Measurements from ENCODE around the gene DOCK9.
A peak's percentile ranks its signal among the peaks of the same experiment; 100 is the strongest.

Gene DOCK9

GRCh38 chr13:98856983-98857382, 120.9 kb downstream of the DOCK9 start:
- H3K9ac ChIP-seq (ENCODE audit: low read length) = no peak overlapping the region
- H3K14ac ChIP-seq (ENCODE audit: low read length in 2 of 2) = no peak overlapping the region
- H4K91ac ChIP-seq (ENCODE audit: low read length) = no peak overlapping the region
- H2BK12ac ChIP-seq (ENCODE audit: low read length in 2 of 2) = no peak overlapping the region
- H3K18ac ChIP-seq (ENCODE audit: low read depth in 1 of 2, low read length in 2 of 2) = no peak overlapping the region
- no peaks in the 10 kb centered on the region for H3K9me3 ChIP-seq (ENCODE audit: control insufficient read depth, low read length)
- DNase-seq = no peak
- no peak overlapping the region for H4K8ac ChIP-seq (ENCODE audit: low read length)
- H3K36me3 ChIP-seq (ENCODE audit: control insufficient read depth in 1 of 2, insufficient read depth in 2 of 2, low read depth in 1 of 2, low read length in 2 of 2) = peaks cover 21 to 29% of the 10 kb centered on the region in 2 experiments
- no peak overlapping the region for H3K27ac ChIP-seq (ENCODE audit: low read length, poor library complexity, severe bottlenecking)
- H2BK5ac ChIP-seq (ENCODE audit: low read depth, low read length, poor library complexity, severe bottlenecking) = no peak overlapping the region
- peaks cover 2% of the 10 kb centered on the region for H3K4me1 ChIP-seq (ENCODE audit: control insufficient read depth, insufficient read depth, low read depth, low read length)
- WGBS = 78% methylated on average over 5 of the region's 5 CpGs
- peaks cover 1% of the 10 kb centered on the region for H3K79me1 ChIP-seq (replicated peaks; ENCODE audit: low read length, poor library complexity, severe bottlenecking)
- H2BK15ac ChIP-seq (ENCODE audit: low read depth, poor library complexity, severe bottlenecking) = no peak overlapping the region
- H3K27me3 ChIP-seq (ENCODE audit: control insufficient read depth in 1 of 2, insufficient read depth in 1 of 2, low read length in 2 of 2) = no peaks in the 10 kb centered on the region
- peak overlapping the region in 1 of 2 experiments; percentile 14 for H3K23ac ChIP-seq (ENCODE audit: low read length in 2 of 2)
- H3K4me2 ChIP-seq (ENCODE audit: low read length, poor library complexity, severe bottlenecking) = no peak overlapping the region
- no peak overlapping the region for H2AK5ac ChIP-seq (ENCODE audit: low read length, severe bottlenecking)
- no peak overlapping the region for H2AFZ ChIP-seq (ENCODE audit: low read depth, low read length)
- no peak overlapping the region for H3K4ac ChIP-seq (ENCODE audit: low read depth in 1 of 2, low read length in 2 of 2)
- H2BK120ac ChIP-seq (ENCODE audit: low read depth, low read length) = no peak overlapping the region
- H3K4me3 ChIP-seq (ENCODE audit: insufficient read depth in 1 of 2, low read depth in 1 of 2, low read length in 2 of 2) = no peak overlapping the region

- WGBS = over 99% methylated on average over 6 of the region's 6 CpGs
- H2BK5ac ChIP-seq (ENCODE audit: low read depth, low read length, poor library complexity, severe bottlenecking) = no peak overlapping the region
- H2BK15ac ChIP-seq (ENCODE audit: low read depth, poor library complexity, severe bottlenecking) = no peak overlapping the region
- H3K4me3 ChIP-seq (ENCODE audit: insufficient read depth in 1 of 2, low read depth in 1 of 2, low read length in 2 of 2) = no peak overlapping the region
- no peak overlapping the region for H3K4me2 ChIP-seq (ENCODE audit: low read length, poor library complexity, severe bottlenecking)
- no peak overlapping the region for H3K23ac ChIP-seq (ENCODE audit: low read length in 2 of 2)
- no peaks in the 10 kb centered on the region for H3K9me3 ChIP-seq (ENCODE audit: control insufficient read depth, low read length)
- H3K4ac ChIP-seq (ENCODE audit: low read depth in 1 of 2, low read length in 2 of 2) = no peak overlapping the region
- no peak overlapping the region for H2BK120ac ChIP-seq (ENCODE audit: low read depth, low read length)
- H2BK12ac ChIP-seq (ENCODE audit: low read length in 2 of 2) = no peak overlapping the region
- H3K36me3 ChIP-seq (ENCODE audit: control insufficient read depth in 1 of 2, insufficient read depth in 2 of 2, low read depth in 1 of 2, low read length in 2 of 2) = peaks cover 6 to 26% of the 10 kb centered on the region in 2 experiments
- no peaks in the 10 kb centered on the region for H3K27me3 ChIP-seq (ENCODE audit: control insufficient read depth in 1 of 2, insufficient read depth in 1 of 2, low read length in 2 of 2)
- H3K14ac ChIP-seq (ENCODE audit: low read length in 2 of 2) = peak overlapping the region in 1 of 2 experiments; percentile 21
- H2AK5ac ChIP-seq (ENCODE audit: low read length, severe bottlenecking) = no peak overlapping the region
- no peak for DNase-seq
- H4K91ac ChIP-seq (ENCODE audit: low read length) = no peak overlapping the region
- H3K9ac ChIP-seq (ENCODE audit: low read length) = no peak overlapping the region
- no peak overlapping the region for H3K27ac ChIP-seq (ENCODE audit: low read length, poor library complexity, severe bottlenecking)
- peaks cover 1% of the 10 kb centered on the region for H3K79me1 ChIP-seq (replicated peaks; ENCODE audit: low read length, poor library complexity, severe bottlenecking)
- H3K18ac ChIP-seq (ENCODE audit: low read depth in 1 of 2, low read length in 2 of 2) = no peak overlapping the region
- H4K8ac ChIP-seq (ENCODE audit: low read length) = no peak overlapping the region
- peaks cover 2% of the 10 kb centered on the region for H3K4me1 ChIP-seq (ENCODE audit: control insufficient read depth, insufficient read depth, low read depth, low read length)
- no peak overlapping the region for H2AFZ ChIP-seq (ENCODE audit: low read depth, low read length)
These were observed 123.4 kb downstream of the DOCK9 start for GRCh38 chr13:98854448-98854847.

- Histone ChIP-seq H2BK15ac (ENCODE audit: low read depth, poor library complexity, severe bottlenecking) (no peak overlapping the region), H2BK12ac (ENCODE audit: low read length in 2 of 2) (no peak overlapping the region), H3K4ac (ENCODE audit: low read depth in 1 of 2, low read length in 2 of 2) (no peak overlapping the region), H3K4me3 (ENCODE audit: insufficient read depth in 1 of 2, low read depth in 1 of 2, low read length in 2 of 2) (no peak overlapping the region), H3K14ac (ENCODE audit: low read length in 2 of 2) (no peak overlapping the region), H3K9ac (ENCODE audit: low read length) (peak overlapping the region; percentile 9), H3K4me2 (ENCODE audit: low read length, poor library complexity, severe bottlenecking) (no peak overlapping the region), H3K27ac (ENCODE audit: low read length, poor library complexity, severe bottlenecking) (no peak overlapping the region), H3K4me1 (ENCODE audit: control insufficient read depth, insufficient read depth, low read depth, low read length) (peaks cover 2% of the 10 kb centered on the region), H2BK120ac (ENCODE audit: low read depth, low read length) (no peak overlapping the region), H2AK5ac (ENCODE audit: low read length, severe bottlenecking) (no peak overlapping the region), H4K91ac (ENCODE audit: low read length) (no peak overlapping the region), H2BK5ac (ENCODE audit: low read depth, low read length, poor library complexity, severe bottlenecking) (no peak overlapping the region), H4K8ac (ENCODE audit: low read length) (no peak overlapping the region), H3K9me3 (ENCODE audit: control insufficient read depth, low read length) (no peaks in the 10 kb centered on the region), H3K79me1 (replicated peaks; ENCODE audit: low read length, poor library complexity, severe bottlenecking) (peaks cover 1% of the 10 kb centered on the region), H3K27me3 (ENCODE audit: control insufficient read depth in 1 of 2, insufficient read depth in 1 of 2, low read length in 2 of 2) (no peaks in the 10 kb centered on the region), H3K36me3 (ENCODE audit: control insufficient read depth in 1 of 2, insufficient read depth in 2 of 2, low read depth in 1 of 2, low read length in 2 of 2) (peaks cover 4 to 22% of the 10 kb centered on the region in 2 experiments), H3K23ac (ENCODE audit: low read length in 2 of 2) (no peak overlapping the region), H2AFZ (ENCODE audit: low read depth, low read length) (no peak overlapping the region), H3K18ac (ENCODE audit: low read depth in 1 of 2, low read length in 2 of 2) (no peak overlapping the region)
- WGBS = 90% methylated on average over 6 of the region's 6 CpGs
- peak; percentile 53 for DNase-seq
These were observed 124.1 kb downstream of the DOCK9 start for GRCh38 chr13:98853771-98854221.

- Histone ChIP-seq H3K79me1 (replicated peaks; ENCODE audit: low read length, poor library complexity, severe bottlenecking) (no peaks in the 10 kb centered on the region), H3K23ac (ENCODE audit: low read length in 2 of 2) (no peak overlapping the region), H2BK5ac (ENCODE audit: low read depth, low read length, poor library complexity, severe bottlenecking) (no peak overlapping the region), H3K4ac (ENCODE audit: low read depth in 1 of 2, low read length in 2 of 2) (no peak overlapping the region), H3K36me3 (ENCODE audit: control insufficient read depth in 1 of 2, insufficient read depth in 2 of 2, low read depth in 1 of 2, low read length in 2 of 2) (peaks cover 8 to 27% of the 10 kb centered on the region in 2 experiments), H3K9ac (ENCODE audit: low read length) (no peak overlapping the region), H3K18ac (ENCODE audit: low read depth in 1 of 2, low read length in 2 of 2) (no peak overlapping the region), H3K4me2 (ENCODE audit: low read length, poor library complexity, severe bottlenecking) (no peak overlapping the region), H2BK12ac (ENCODE audit: low read length in 2 of 2) (no peak overlapping the region), H2AK5ac (ENCODE audit: low read length, severe bottlenecking) (no peak overlapping the region), H3K14ac (ENCODE audit: low read length in 2 of 2) (no peak overlapping the region), H3K9me3 (ENCODE audit: control insufficient read depth, low read length) (no peaks in the 10 kb centered on the region), H3K4me1 (ENCODE audit: control insufficient read depth, insufficient read depth, low read depth, low read length) (peaks cover 2% of the 10 kb centered on the region), H4K8ac (ENCODE audit: low read length) (no peak overlapping the region), H3K27me3 (ENCODE audit: control insufficient read depth in 1 of 2, insufficient read depth in 1 of 2, low read length in 2 of 2) (no peaks in the 10 kb centered on the region), H3K4me3 (ENCODE audit: insufficient read depth in 1 of 2, low read depth in 1 of 2, low read length in 2 of 2) (no peak overlapping the region), H4K91ac (ENCODE audit: low read length) (no peak overlapping the region), H2BK120ac (ENCODE audit: low read depth, low read length) (no peak overlapping the region), H2AFZ (ENCODE audit: low read depth, low read length) (no peak overlapping the region), H3K27ac (ENCODE audit: low read length, poor library complexity, severe bottlenecking) (no peak overlapping the region), H2BK15ac (ENCODE audit: low read depth, poor library complexity, severe bottlenecking) (no peak overlapping the region)
- 96% methylated on average over 6 of the region's 6 CpGs for WGBS
- DNase-seq = no peak
These were observed 126.6 kb downstream of the DOCK9 start for GRCh38 chr13:98851276-98851675.

All from mesenchymal stem cell (in vitro differentiated cells and primary cell).